NCI-H748 treated with DMSO at 0.1 percent for 48 hours (cell line): Measurements from ENCODE around the gene CTSK.
"Not testable (repeated sequence)": the region's sequence is repeated elsewhere in the genome, so short reads cannot be mapped to it uniquely, and the experiment has no call there.

Experiments
- DNase-seq: peaks from one replicate; lab custom pipeline; 2025; lab: John Stamatoyannopoulos, UW

Gene CTSK

GRCh38 chr1:150808121-150808520, at the start of gene CTSK:
CTSK (minus strand) TSS chr1:150808260; CDS start chr1:150806805, 1,455 bp downstream.
- no peak for DNase-seq

- not testable (repeated sequence) for DNase-seq
Observed at GRCh38 chr1:150852734-150853133, 44.7 kb upstream of the CTSK start.

- DNase-seq: not testable (repeated sequence)
Observed at GRCh38 chr1:150850801-150851362, 42.8 kb upstream of the CTSK start.

- no peak for DNase-seq
Observed at GRCh38 chr1:150846473-150847146, 38.5 kb upstream of the CTSK start.

GRCh38 chr1:150843474-150843873, 35.4 kb upstream of the CTSK start:
- DNase-seq: no peak

GRCh38 chr1:150842964-150843363, 34.9 kb upstream of the CTSK start:
- DNase-seq: no peak

- no peak for DNase-seq
Observed at GRCh38 chr1:150842343-150842742, 34.3 kb upstream of the CTSK start.

- no peak for DNase-seq
Observed at GRCh38 chr1:150841626-150842025, 33.6 kb upstream of the CTSK start.

- DNase-seq: not testable (repeated sequence)
Observed at GRCh38 chr1:150840850-150841249, 32.8 kb upstream of the CTSK start.

GRCh38 chr1:150836129-150836773, 28.2 kb upstream of the CTSK start:
- DNase-seq: no peak

GRCh38 chr1:150833961-150834360, 25.9 kb upstream of the CTSK start:
- DNase-seq: not testable (repeated sequence)

- no peak for DNase-seq
Observed at GRCh38 chr1:150832597-150832996, 24.5 kb upstream of the CTSK start.

GRCh38 chr1:150829751-150830150, 21.7 kb upstream of the CTSK start:
- DNase-seq: no peak

- DNase-seq: no peak
Observed at GRCh38 chr1:150826299-150826698, 18.2 kb upstream of the CTSK start.

- no peak for DNase-seq
Observed at GRCh38 chr1:150820730-150821512, 12.9 kb upstream of the CTSK start.

- DNase-seq: no peak
Observed at GRCh38 chr1:150815871-150816270, 7.8 kb upstream of the CTSK start.

- DNase-seq: peak; percentile 51
Observed at GRCh38 chr1:150813028-150813707, 5.1 kb upstream of the CTSK start.

GRCh38 chr1:150810958-150811659, 3.0 kb upstream of the CTSK start:
- DNase-seq: no peak

GRCh38 chr1:150809651-150810050, 1.6 kb upstream of the CTSK start:
- DNase-seq: no peak

- no peak for DNase-seq
Observed at GRCh38 chr1:150808846-150809245, 786 bp upstream of the CTSK start.

- DNase-seq: no peak
Observed at GRCh38 chr1:150807249-150808023, 624 bp downstream of the CTSK start.
